ENCODE results near the gene PJA1.

PJA1 gene

DNA sequence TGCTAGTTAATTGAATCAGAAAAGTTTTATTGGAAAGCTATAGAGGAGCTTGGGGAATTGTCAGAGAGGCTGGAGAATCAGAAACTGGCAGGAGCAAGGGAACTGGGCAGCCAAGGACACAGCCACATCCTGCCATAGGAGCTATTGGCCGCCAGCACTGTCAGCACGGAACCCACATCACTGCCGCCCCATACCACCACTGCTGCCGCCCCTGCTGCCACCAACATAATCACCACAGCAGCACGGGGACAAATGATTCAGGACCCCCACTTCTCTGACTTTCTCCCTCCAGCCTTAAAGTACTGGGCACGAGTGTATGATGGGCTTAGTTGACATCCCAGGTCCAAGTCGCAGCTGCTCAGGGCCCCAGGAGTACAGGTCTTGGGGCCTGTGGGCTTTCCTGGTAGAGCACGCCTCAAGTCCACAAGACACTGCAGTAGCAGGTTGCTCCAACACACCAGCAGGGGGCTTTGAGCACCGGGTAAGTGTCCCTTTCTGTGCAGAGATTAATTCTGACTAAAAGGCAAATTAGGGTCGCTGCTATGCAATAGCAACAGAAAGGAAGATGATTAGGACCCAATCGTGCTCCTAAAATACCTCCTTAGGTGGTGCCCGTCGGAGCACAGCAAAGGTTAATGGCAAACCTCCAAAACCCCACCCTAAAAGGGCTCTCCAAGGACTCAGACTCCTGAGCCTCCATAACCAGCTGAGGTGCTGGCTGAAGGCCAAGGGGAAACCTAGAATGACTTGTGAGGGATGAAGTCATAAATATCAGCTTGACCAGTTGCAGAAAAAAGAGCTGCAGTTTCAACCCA lies 6.9 kb downstream of the PJA1 start (continued):
- TF ChIP-seq ZNF518A (tag by site-specific recombination; conservative IDR thresholded peaks at IDR 0.05; ENCODE audit: low read depth): no peak
- TF ChIP-seq ZBTB7A (tag by site-specific recombination; IDR thresholded peaks at IDR 0.05; ENCODE audit: low read depth): no peak
- no peak for TF ChIP-seq KLF7 (tag by site-specific recombination; IDR thresholded peaks at IDR 0.05; ENCODE audit: borderline replicate concordance)
- TF ChIP-seq PRDM1 (tag by site-specific recombination; IDR thresholded peaks at IDR 0.05): no peak
- TF ChIP-seq ZSCAN16 (tag by site-specific recombination; IDR thresholded peaks at IDR 0.05): no peak
- TF ChIP-seq TCF7L2 (IDR thresholded peaks at IDR 0.05; ENCODE audit: borderline replicate concordance, low read depth, low read length): no peak
- peak; percentile 32 for TF ChIP-seq ZBTB17 (tag by site-specific recombination; IDR thresholded peaks at IDR 0.05)
- TF ChIP-seq ZNF398 (tag by site-specific recombination; IDR thresholded peaks at IDR 0.05): no peak
- TF ChIP-seq ZNF394 (tag by site-specific recombination; IDR thresholded peaks at IDR 0.05; ENCODE audit: borderline replicate concordance): no peak
- TF ChIP-seq KLF10 (tag by site-specific recombination; IDR thresholded peaks at IDR 0.05): peak; percentile 81
- no peak for TF ChIP-seq ZNF138 (tag by site-specific recombination; IDR thresholded peaks at IDR 0.05; ENCODE audit: borderline replicate concordance)
- no peak for TF ChIP-seq ZNF132 (tag by site-specific recombination; IDR thresholded peaks at IDR 0.05; ENCODE audit: borderline replicate concordance)
- TF ChIP-seq ZNF837 (tag by site-specific recombination; IDR thresholded peaks at IDR 0.05): no peak
- no peak for TF ChIP-seq ZBTB20 (tag by site-specific recombination; IDR thresholded peaks at IDR 0.05)
- TF ChIP-seq KLF16 (tag by site-specific recombination; IDR thresholded peaks at IDR 0.05): no peak
- no peak for TF ChIP-seq SP7 (tag by site-specific recombination; IDR thresholded peaks at IDR 0.05)
- TF ChIP-seq ATF2 (tag by site-specific recombination; IDR thresholded peaks at IDR 0.05; ENCODE audit: low read depth): 0 out of 2 replicates have a peak, but pooled peaks have one; percentile 17
- no peak for TF ChIP-seq ZNF280C (tag by site-specific recombination; IDR thresholded peaks at IDR 0.05)
- TF ChIP-seq ZFP69B (tag by site-specific recombination; IDR thresholded peaks at IDR 0.05): no peak
- TF ChIP-seq MEIS1 (CRISPR knock-in tag; IDR thresholded peaks at IDR 0.05; ENCODE audit: borderline replicate concordance): no peak
- no peak for TF ChIP-seq ZBTB49 (tag by site-specific recombination; IDR thresholded peaks at IDR 0.05; ENCODE audit: low read depth)
- no peak for TF ChIP-seq HOXD13 (CRISPR knock-in tag; IDR thresholded peaks at IDR 0.05; ENCODE audit: borderline replicate concordance)
- TF ChIP-seq GFI1B (tag by site-specific recombination; IDR thresholded peaks at IDR 0.05): no peak
- TF ChIP-seq BCL6B (tag by site-specific recombination; IDR thresholded peaks at IDR 0.05): no peak
- TF ChIP-seq ZNF221 (tag by site-specific recombination; IDR thresholded peaks at IDR 0.05; ENCODE audit: borderline replicate concordance): no peak
